Inferior parietal cortex (tissue), 1 donor: ENCODE results near the gene HEBP2.

Experiments used
- DNase-seq: peaks from one replicate; pipeline ENCODE4 v3.0.0-alpha.2; 2016; ENCODE audit errors: extremely low spot score

Gene HEBP2

GRCh38 chr6:138397128-138398122 lies 6.6 kb upstream of the HEBP2 start:
- no peak for DNase-seq

- DNase-seq = no peak
Observed at GRCh38 chr6:138400326-138400725, 3.7 kb upstream of the HEBP2 start.

- no peak for DNase-seq
Observed at GRCh38 chr6:138401960-138402837, 1.8 kb upstream of the HEBP2 start.

GRCh38 chr6:138402838-138403187 lies 1.2 kb upstream of the HEBP2 start:
- DNase-seq = no peak

- no peak for DNase-seq
Observed at GRCh38 chr6:138403324-138403800, 661 bp upstream of the HEBP2 start.

- DNase-seq = no peak
Observed at GRCh38 chr6:138404666-138405337, 779 bp downstream of the HEBP2 start.

- no peak for DNase-seq
Observed at GRCh38 chr6:138405816-138406413, 1.9 kb downstream of the HEBP2 start.

GRCh38 chr6:138406443-138406842 lies 2.4 kb downstream of the HEBP2 start:
- DNase-seq = no peak

GRCh38 chr6:138410048-138410735 lies 6.2 kb downstream of the HEBP2 start:
- no peak for DNase-seq

- no peak for DNase-seq
Observed at GRCh38 chr6:138410972-138411880, 7.2 kb downstream of the HEBP2 start.

GRCh38 chr6:138415125-138415524 lies 11.1 kb downstream of the HEBP2 start:
- peak; percentile 35 for DNase-seq

GRCh38 chr6:138416206-138416605 lies 12.2 kb downstream of the HEBP2 start:
- DNase-seq = no peak

GRCh38 chr6:138417493-138418117 lies 13.6 kb downstream of the HEBP2 start:
- DNase-seq = no peak

GRCh38 chr6:138418118-138418742 lies 14.2 kb downstream of the HEBP2 start:
- DNase-seq = no peak

- DNase-seq = no peak
Observed at GRCh38 chr6:138419766-138420165, 15.7 kb downstream of the HEBP2 start.

GRCh38 chr6:138420356-138420755 lies 16.3 kb downstream of the HEBP2 start:
- no peak for DNase-seq

- DNase-seq = no peak
Observed at GRCh38 chr6:138421089-138421488, 17.1 kb downstream of the HEBP2 start.

- no peak for DNase-seq
Observed at GRCh38 chr6:138421608-138422007, 17.6 kb downstream of the HEBP2 start.

- DNase-seq = no peak
Observed at GRCh38 chr6:138422861-138423260, 18.8 kb downstream of the HEBP2 start.
